Central memory CD8-positive, alpha-beta T cell (primary cell): ENCODE data around the gene PAPLN.
"Not testable (repeated sequence)": the region's sequence is repeated elsewhere in the genome, so short reads cannot be mapped to it uniquely, and the experiment has no call there.

Source experiments
- ATAC-seq: fragments of 150-1000 bp; cut with Tn5 transposase; replicated peaks from 2 replicates; pipeline ENCODE4 v1.10.0; 2022; ENCODE audit warnings: mild to moderate bottlenecking, moderate FRiP score, moderate number of reproducible peaks; ENCODE audit not compliant: poor library complexity, severe bottlenecking; ENCODE audit errors: extremely low read depth
- DNase-seq, 2 donors: peaks; one replicate each; pipeline ENCODE4 v3.0.0; 2021; ENCODE audit warnings: low spot score in 2 of 2
- H3K27ac Mint-ChIP-seq: one replicate; pipeline ENCODE4 v1.8.0; 2022; ENCODE audit warnings: low read depth, mild to moderate bottlenecking, moderate library complexity, mixed read lengths
- H3K27me3 Mint-ChIP-seq: one replicate; pipeline ENCODE4 v1.8.0; 2022; ENCODE audit warnings: mixed read lengths
- H3K36me3 Mint-ChIP-seq: one replicate; pipeline ENCODE4 v1.8.0; 2022; ENCODE audit warnings: mild to moderate bottlenecking, moderate library complexity, mixed read lengths; ENCODE audit not compliant: insufficient read depth
- H3K4me1 Mint-ChIP-seq: one replicate; pipeline ENCODE4 v1.8.0; 2022; ENCODE audit warnings: mixed read lengths
- H3K4me3 Mint-ChIP-seq: one replicate; pipeline ENCODE4 v1.8.0; 2022; ENCODE audit warnings: mild to moderate bottlenecking, moderate library complexity, mixed read lengths
- H3K9me3 Mint-ChIP-seq: one replicate; pipeline ENCODE4 v1.8.0; 2022; ENCODE audit warnings: mixed read lengths

PAPLN gene

DNA sequence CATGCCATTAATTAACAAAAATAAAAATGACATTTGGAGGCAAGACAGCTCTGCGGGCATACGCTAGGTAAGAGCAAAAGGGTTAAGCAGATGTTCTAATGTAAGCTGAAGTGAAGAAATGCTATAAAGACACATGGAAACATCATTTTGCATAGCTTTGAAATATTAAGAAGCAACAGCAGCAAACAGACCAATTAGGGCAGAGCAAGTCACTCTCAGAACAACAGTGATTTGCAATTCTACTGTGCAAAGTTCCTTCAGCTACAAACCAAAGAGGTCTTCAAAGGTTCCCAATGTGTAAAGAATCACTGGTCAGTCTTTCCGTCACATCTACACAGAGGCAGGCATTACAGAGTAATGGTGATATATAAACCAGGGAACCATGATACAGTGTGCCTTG is 68.2 kb downstream of the PAPLN start:
- Mint-ChIP-seq H3K9me3 (no peaks in the 10 kb centered on the region), H3K36me3 (no peaks in the 10 kb centered on the region), H3K27me3 (no peaks in the 10 kb centered on the region), H3K4me3 (no peak overlapping the region), H3K4me1 (peaks cover 4% of the 10 kb centered on the region), H3K27ac (no peak overlapping the region)
- ATAC-seq (no peak), DNase-seq (no peak)

DNA sequence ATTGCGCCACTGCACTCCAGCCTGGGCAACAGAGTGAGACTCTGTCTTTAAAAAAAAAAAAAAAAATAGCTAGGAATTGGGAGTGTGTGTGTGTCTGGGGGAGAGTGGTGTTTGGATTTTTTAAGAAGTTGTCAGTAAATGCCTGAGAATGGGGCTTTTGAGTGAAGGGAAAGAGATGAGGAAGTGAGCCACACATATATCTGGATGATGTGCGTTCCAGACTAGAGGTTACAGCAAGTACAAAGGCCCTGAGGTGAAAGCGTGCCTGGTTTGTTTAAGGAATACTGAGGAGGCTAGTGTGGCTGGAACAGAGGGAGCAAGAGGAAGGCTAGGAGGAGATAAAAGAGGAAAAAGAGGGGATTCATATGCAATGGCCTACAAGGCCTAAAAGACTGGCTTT is 70.0 kb downstream of the PAPLN start:
- Mint-ChIP-seq H3K36me3 (no peaks in the 10 kb centered on the region), H3K4me1 (peaks cover 4% of the 10 kb centered on the region), H3K4me3 (no peak overlapping the region), H3K27me3 (no peaks in the 10 kb centered on the region), H3K27ac (no peak overlapping the region), H3K9me3 (no peaks in the 10 kb centered on the region)
- ATAC-seq (no peak), DNase-seq (no peak)

DNA sequence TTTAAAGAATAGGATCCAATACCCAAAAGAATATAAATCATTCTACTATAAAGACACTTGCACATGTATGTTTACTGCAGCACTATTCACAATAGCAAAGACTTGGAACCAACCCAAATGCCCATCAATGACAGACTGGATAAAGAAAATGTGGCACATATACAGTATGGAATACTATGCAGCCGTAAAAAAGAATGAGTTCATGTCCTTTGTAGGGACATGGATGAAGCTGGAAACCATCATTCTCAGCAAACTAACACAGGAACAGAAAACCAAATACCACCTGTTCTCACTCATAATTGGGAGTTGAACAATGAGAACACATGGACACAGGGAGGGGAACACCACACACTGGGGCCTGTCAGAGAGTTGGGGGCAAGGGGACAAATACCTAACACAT is 71.9 kb downstream of the PAPLN start:
- H3K36me3 Mint-ChIP-seq, H3K9me3 Mint-ChIP-seq, H3K27ac Mint-ChIP-seq, ATAC-seq, H3K4me3 Mint-ChIP-seq, H3K27me3 Mint-ChIP-seq, DNase-seq, H3K4me1 Mint-ChIP-seq: not testable (repeated sequence)

DNA sequence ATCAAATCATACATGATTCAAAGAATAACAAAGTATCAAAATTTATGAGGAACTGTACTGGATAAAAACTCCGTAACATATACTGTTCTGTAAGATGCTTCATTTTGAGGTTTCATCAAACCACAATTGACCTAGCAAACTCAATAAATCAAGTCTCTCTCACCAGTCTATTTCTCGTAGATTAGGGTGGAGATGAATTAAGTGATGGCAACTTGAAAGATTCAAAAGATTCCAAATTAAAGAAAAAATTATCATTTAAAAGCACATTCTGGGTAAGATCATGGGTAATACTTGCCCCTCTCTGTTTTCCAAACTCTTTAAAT is 74.4 kb downstream of the PAPLN start:
- DNase-seq (no peak), ATAC-seq (no peak)
- H3K9me3 Mint-ChIP-seq, result no peaks in the 10 kb centered on the region
- peaks cover 3% of the 10 kb centered on the region for H3K36me3 Mint-ChIP-seq
- no peaks in the 10 kb centered on the region for H3K27me3 Mint-ChIP-seq
- H3K4me3 Mint-ChIP-seq, result no peak overlapping the region
- peaks cover 4% of the 10 kb centered on the region for H3K4me1 Mint-ChIP-seq
- no peak overlapping the region for H3K27ac Mint-ChIP-seq

DNA sequence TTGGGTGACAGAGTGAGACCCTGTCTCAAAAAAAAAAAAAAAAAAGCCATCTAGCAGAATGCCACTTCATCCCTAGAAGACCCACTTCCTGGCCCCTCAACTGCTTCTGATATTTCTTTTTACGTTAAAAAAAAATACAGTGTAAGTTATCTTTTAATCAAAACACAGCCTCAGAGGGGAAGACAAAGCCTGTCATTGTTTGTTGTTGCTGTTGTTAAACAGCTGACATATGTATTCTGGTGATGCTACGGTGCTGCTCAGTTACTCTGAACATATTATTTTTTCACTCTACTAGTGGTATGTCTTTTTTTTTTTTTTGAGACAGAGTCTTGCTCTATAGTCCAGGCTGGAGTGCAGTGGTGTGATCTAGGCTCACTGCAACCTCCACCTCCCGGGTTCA is 75.4 kb downstream of the PAPLN start:
- Mint-ChIP-seq H3K36me3 (peaks cover 3% of the 10 kb centered on the region), H3K4me3 (no peak overlapping the region), H3K9me3 (no peaks in the 10 kb centered on the region), H3K27ac (no peak overlapping the region), H3K27me3 (no peaks in the 10 kb centered on the region), H3K4me1 (no peaks in the 10 kb centered on the region)
- DNase-seq, result no peak
- ATAC-seq, result no peak

DNA sequence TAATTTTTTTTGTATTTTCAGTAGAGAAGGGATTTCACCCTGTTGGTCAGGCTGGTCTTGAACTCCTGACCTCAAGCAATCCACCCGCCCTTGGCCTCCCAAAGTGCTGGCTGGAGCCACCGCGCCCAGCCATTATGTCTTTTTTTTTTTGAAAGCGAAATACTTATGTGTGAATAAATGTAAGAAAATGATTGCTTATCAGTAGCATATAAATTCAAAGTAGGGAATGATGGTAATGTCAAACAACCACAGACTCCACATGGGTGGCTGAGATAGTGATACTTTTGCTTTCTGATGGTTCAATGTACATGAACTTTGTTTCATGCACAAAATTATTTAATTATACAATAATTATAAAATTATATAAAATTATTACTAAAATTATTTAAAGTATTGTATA is 75.8 kb downstream of the PAPLN start:
- Mint-ChIP-seq H3K27me3 (no peaks in the 10 kb centered on the region), H3K9me3 (no peaks in the 10 kb centered on the region), H3K4me3 (no peak overlapping the region), H3K4me1 (no peaks in the 10 kb centered on the region), H3K36me3 (peaks cover 3% of the 10 kb centered on the region), H3K27ac (no peak overlapping the region)
- ATAC-seq (no peak), DNase-seq (no peak)

DNA sequence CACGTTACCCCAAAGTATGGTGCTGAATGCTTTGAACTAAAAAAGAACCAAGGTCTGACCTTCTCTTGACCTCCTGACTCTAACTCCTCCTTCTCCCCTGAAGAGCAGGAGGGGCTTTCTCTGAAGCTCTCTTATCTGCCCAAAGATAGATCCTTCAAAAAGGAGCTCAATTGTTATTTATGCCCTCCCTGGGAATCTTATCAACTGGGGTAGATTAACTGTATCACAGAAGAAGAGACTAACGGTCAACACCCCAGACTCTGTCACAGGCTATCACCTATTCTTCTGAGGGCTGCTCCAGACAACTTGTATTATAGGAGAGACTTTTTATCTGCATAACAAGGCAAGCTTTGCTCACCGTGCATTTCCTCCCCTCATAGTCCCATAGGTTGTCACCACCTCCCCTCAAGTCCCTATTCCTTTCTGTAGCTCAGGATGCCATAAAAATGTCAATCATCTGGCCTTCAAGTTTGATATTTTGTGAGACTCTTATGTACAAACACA is 86.6 kb downstream of the PAPLN start:
- ATAC-seq, result no peak
- H3K4me3 Mint-ChIP-seq, result no peak overlapping the region

More for the DNA sequence above, 86.6 kb downstream of the PAPLN start:
- Mint-ChIP-seq H3K27me3 (no peaks in the 10 kb centered on the region), H3K27ac (no peak overlapping the region), H3K36me3 (peaks cover 5% of the 10 kb centered on the region), H3K9me3 (no peaks in the 10 kb centered on the region), H3K4me1 (peaks cover 22% of the 10 kb centered on the region)
- DNase-seq, result no peak
